ENCODE results near the gene MUC22.
"Not testable (repeated sequence)": the region's sequence is repeated elsewhere in the genome, so short reads cannot be mapped to it uniquely, and the experiment has no call there.

Gene MUC22

DNA sequence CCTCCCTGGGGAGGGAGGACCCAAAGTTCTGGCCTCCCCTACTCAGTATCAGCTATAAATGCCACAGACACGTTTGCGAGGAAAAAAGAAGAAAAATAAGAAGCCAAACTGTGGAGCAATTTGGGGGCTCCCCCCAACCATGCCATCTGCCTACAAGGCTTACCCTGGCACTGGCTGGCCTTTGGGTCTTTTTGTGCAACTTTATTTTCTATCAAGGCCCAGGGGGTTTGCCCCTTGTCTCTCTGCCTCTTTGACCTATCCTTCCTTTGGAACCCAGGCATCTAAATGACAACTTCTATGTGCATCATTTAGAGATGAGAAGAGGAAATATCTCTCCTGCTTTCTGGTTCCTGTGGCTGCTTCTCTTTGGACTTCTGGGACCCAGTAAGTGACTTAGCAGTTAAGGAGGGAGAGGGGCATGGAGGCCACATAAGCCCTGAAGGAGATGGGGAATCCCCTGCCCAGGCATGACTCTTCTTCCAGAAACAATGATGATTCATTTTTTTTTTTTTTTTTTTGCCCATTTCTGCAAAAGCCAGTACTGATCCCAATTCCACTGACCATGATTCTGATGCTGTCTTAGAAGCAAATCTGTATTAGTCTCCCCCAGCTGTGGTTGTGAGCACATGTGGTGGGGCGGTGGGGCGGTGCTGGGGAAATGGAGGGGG, at the start of gene MUC22:
MUC22 (plus strand) TSS at position 82 of the 668 bp plus-strand sequence; CDS start at position 315, 233 bp downstream.
- no peak for DNase-seq (ENCODE audit: low read depth)

DNA sequence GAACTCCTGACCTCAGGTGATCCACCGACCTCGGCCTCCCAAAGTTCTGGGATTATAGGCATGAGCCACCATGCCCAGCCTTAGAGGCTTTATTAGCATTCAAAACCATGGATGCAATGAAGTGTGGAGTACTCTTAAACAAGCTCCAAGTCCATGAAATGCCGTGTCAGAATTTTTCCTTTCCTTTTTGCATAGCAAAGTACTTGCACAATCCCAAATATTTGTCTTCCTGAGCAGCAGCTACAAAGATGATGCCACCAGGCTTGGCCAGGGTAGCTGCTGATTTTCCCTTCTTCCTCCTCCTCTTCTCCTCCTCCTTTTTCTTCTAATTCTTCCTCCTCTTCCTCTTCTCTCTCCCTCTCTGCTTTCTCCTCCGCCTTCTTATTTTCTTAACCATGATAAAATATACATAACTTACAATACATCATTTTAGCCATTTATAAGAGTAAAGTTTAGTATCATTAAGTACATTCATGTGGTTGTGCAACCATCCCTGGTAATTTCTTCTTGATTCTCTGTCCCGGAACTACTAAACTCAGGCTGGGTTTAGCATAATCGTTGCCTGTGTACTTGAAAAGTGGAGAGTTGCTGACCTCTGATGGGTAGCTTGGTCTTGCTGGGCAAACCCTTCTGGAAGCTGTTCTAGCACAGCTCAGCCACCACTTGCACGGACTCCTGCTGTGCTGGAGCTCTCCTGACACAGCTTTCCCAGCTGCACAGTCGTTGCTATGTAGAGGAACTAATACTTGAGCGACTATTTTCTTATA, 49.2 kb upstream of the MUC22 start:
- peak; percentile 24 for DNase-seq (ENCODE audit: low read depth)

DNA sequence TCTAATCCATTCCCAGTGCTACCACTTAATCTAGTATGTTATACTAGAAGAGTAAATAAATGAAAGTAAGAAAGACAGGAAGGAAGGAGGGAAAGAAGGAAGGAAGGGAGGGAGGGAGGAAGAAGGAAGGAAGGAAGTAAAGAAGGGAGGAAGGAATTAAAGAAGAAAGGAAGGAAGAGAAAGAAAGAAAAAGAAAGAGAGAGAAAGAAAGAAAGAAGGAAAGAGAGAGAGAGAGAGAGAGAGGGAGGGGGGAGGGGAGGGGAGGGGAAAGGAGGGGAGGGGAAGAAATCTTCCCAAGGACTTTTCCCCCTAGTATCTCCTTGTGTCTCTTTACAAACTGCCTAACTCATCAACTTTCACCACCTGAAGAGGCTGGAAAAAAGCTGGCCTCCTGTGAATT, 47.6 kb upstream of the MUC22 start:
- no peak for DNase-seq (ENCODE audit: low read depth)

DNA sequence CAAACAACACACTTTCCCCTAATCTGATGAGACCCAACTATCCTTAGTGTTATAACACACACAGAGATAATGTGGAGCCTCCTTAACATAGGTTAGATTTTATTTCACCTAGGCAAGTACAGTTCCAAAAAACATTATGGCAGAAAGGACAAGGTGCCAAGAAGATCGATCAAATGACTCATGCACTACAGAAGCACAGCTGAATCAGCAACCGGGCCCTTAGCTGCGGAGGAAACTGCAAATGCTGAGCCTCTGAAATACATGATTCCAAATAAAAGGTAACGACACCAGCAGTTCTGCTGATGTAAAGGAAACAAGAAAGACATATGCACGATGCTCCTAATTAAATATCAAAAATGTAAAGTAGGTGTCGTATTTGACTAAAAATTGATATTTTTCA, 46.6 kb upstream of the MUC22 start:
- DNase-seq (ENCODE audit: low read depth): no peak

DNA sequence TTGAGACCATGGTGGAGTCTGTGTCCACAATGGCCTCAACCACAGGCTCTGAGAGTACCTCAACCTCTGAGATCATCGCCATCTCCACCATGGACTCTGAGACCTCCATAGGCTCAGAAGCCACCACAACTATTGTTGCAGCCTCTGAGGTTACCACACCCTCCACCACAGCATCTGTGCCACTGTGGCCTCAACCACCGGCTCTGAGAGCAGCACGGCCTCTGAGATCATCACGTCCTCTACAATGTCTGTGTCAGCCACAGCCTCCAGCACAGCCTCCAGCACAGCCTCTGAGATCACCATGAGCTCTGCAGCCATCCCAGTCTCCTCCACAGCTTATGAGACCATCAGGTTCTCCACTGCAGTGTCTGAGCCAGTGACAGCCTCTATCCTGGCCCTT, 46.2 kb upstream of the MUC22 start:
- no peak for DNase-seq (ENCODE audit: low read depth)

DNA sequence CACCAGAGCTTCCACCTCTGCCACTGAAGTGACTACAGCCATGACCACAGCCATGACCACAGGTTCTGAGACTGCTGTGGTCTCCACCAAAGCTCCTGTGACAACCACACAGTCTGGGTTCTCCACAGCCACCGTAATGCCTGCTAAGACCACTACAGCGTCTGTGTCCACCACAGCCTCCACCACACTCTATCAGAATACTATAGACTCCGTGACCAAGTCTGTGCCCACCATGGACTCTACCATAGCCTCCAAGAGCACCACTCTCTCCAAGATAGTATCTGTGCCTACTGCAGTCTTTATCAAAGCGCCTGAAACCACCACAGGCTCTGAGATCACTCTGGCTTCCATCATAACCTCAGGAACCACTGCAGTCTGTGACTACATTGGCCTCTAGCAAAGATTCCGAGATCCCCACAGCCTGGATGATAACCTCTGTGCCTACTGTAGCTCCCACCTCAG, 45.1 kb upstream of the MUC22 start:
- no peak for DNase-seq (ENCODE audit: low read depth)

DNA sequence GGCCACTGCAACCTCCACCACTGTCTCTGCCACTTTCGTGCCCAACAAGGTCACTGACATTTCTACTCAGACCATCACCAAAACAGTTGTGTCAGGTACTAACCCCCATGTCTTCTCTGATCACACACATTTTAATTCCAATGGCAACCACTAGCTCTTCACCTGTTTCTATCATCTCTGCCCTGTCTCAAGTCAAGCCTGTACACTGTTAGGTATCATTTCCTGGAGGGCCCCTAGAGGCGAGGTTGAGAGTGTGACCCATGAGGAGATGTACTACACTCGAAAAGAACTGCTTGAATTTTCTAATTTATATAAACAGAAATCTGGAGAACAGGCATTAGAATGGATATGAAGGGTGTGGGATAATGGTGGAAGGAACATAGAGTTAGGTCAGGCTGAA, 44.1 kb upstream of the MUC22 start:
- no peak for DNase-seq (ENCODE audit: low read depth)

DNA sequence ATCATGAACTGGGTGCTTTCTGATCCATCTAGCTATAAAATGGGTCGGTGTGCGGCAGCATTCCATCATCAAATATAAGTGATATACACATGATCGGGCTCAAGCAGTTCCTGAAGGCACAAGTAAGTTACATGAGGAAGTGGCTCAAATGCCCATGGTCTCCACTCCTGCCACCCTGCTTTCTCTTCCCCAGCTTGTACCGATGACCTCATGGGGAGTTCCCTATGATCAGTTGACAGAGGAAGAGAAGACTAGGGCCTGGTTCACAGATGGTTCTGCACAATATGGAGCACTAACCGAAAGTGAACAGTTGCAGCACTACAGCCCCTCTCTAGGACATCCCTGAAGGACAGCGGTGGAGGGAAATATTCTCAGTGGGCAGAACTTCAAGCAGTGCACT, 41.1 kb upstream of the MUC22 start:
- DNase-seq (ENCODE audit: low read depth): not testable (repeated sequence)

DNA sequence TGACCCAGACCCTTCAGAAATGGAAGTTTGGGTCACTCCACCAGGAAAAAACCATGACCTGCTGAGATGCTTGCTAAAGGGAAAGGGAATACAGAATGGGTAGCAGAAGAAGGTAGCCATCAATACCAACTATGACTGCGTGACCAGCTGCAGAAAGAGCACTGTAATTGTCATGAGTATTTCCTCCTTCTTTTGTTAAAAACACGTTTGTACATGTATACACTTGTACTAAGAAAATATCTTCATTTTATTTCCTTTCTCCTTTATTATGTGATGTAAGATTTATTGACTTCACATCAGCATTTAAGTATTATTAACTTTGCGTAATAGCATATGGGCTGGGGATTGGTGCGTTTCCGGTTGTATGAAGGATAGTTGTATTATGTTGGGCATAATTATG, 39.3 kb upstream of the MUC22 start:
- no peak for DNase-seq (ENCODE audit: low read depth)

DNA sequence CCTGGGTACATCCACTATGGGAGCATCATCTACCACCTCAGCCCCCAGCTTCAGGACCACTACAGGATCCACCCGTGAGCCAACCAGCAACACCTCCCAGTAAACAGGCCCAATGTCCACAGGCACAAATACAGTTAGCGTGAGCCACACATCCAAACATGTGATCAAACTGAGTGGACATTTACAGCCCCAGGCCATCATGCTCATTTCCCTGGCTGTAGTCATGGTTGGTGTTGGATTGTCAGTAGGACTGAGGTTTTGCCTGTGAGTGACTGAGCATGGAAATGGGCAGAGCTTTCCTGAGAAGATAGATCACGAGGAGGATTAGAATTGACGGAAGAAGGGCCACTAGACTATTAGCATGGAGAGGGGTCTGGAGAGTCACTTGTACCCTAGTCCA, 37.5 kb upstream of the MUC22 start:
- DNase-seq (ENCODE audit: low read depth): no peak

DNA sequence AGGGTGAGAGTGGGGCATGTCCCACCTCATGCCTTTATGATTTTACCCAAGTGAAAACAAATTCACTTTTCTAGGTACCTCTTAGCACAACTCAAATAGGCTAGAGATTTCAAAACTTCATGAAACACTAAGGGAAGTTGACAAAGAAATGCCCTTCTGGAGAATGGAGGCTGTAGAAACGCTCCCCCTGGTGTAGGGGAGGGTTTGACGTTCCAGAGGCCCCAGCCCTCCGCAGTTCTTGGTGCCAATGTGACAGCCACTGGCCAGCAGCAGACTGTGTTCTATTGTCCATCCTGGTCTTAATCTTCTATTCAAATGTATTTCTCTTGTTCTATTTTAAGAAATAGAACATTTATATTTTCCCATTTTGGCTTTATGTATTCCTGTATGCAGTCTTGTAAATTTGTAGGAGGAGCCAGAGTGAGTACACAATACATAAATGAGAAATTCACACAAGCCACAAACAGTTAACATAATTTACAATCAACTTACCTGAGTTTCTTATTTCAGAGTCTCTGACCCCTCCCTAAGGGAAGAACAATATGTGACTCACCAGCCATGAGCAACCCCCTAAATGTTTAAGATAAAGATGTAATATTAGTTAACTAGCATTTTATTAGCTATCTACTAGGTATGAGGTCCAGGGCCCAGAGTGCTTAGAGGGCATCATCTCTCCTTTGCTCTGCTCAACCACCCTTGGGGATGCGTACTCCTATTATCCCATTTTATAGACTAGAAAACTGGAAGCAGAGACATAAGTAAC, 35.6 kb upstream of the MUC22 start:
- no peak for DNase-seq (ENCODE audit: low read depth)

DNA sequence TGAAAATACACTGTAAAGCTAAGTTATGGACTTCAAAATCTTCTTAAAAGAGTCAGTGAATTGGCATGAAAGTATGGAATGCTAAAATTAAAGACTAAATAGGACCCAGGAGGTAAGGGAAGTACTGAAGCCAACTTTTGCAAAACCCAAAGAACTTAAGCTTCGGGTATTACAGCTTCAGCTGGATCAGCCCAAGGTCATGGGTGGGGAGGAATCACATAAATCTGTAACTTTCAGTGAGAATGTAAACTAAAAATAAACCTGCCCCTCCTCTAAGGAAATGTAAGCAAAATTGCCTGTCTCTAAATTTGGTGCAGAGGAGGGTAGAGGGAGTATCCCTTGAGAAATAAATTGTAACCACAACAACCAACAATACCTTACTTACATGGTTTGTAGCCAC, 31.1 kb upstream of the MUC22 start:
- DNase-seq (ENCODE audit: low read depth): no peak

DNA sequence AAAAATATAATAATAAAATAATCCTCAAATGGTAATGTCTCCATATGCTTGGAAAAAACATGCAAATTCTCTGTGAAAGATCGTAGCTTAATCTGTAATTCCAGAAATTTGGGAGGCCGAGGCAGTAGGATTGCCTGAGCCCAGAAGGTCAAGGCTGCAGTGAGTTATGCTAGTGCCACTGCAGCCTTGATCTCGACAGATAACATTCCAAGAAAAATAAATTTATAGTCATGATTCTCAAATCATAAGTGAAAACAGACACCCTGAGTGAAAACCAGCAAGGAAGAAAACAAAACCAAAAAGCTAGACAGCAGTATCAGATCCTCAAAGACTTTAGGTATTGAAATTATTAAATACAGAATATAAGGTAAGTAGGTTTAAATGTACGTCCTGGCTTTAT, 30.6 kb upstream of the MUC22 start:
- DNase-seq (ENCODE audit: low read depth): no peak

DNA sequence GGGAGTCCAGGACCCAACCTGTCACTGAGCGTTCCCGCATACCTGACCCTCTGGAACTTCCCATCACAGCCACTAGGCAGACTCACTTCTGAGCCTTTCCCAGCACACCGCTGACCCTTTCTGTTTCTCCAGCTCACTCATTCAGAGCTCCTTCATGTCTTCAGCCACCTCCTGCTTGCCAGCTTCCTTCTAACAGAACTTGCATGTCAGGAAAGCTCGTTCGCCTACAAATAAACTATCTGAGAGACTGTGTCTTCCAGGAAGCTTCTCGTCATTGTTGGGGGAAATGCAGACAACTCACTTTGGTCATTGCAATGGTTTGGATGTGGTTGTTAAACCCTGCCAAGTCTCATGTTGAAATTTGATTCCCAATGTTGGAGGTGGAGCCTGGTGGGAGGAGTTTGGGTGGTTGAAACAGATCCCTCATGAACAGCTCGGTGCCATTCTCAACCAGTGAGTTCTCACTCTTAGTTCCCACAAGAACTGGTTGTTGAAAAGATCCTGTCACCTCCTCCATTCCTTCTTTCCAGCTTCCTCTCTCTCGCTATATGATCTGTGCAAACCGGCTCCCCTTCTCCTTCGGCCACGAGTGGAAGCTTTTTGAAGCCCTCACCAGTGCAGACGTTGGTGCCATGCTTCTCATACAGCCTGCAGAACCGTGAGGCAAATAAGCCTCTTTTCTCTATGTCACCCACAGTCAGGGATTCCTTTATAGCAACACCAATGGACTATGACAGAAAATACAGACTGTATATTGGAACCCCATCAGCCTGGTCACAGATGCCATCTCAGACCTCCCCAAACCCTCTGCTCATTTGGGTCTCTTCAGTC, 28.1 kb upstream of the MUC22 start:
- peak; percentile 60 for DNase-seq (ENCODE audit: low read depth)

DNA sequence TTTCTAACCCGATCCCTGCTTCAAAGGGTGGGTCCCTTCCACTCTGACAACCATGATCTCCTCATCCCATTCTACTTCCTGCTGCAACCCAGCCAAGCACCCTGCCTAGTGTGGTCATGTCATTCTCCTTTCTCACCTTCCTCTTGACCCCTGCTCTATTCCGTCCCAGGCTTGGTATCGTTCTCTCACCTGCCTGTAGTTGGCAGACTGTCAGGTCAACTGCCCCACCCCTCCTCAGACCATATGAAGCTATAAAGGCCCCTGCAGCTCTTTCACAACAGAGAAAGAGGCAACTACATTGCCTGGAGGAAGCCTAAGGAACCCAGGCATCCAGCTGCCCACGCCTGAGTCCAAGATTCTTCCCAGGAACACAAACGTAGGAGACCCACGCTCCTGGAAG, 26.8 kb upstream of the MUC22 start, which contains the start of gene MUC21:
MUC21 (plus strand) TSS at position 280 of the 400 bp plus-strand sequence. CDS start 241 bp downstream, outside the sequence.
- DNase-seq (ENCODE audit: low read depth): no peak

DNA sequence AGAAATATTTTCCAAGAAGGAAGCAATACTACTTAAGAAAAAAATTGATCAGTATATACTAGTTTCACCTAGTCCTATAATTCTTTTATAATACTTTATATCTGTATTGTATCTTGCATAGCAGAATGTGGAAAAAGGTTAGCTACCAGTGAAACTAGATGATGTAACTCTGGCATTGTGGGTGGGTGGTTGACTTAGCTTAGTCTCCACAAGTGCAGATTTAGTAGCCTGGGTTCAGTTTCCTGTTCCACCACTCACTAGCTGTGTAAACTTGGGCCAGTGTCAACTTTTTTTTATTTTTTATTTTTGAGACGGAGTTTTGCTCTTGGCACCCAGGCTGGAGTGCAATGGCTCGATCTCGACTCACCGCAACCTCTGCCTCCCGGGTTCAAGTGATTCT, 24.8 kb upstream of the MUC22 start:
- no peak for DNase-seq (ENCODE audit: low read depth)

DNA sequence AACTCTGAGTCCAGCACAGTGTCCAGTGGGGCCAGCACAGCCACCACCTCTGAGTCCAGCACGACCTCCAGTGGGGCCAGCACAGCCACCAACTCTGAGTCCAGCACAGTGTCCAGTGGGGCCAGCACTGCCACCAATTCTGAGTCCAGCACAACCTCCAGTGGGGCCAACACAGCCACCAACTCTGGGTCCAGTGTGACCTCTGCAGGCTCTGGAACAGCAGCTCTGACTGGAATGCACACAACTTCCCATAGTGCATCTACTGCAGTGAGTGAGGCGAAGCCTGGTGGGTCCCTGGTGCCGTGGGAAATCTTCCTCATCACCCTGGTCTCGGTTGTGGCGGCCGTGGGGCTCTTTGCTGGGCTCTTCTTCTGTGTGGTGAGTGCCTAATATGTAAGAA, 23.0 kb upstream of the MUC22 start:
- no peak for DNase-seq (ENCODE audit: low read depth)

DNA sequence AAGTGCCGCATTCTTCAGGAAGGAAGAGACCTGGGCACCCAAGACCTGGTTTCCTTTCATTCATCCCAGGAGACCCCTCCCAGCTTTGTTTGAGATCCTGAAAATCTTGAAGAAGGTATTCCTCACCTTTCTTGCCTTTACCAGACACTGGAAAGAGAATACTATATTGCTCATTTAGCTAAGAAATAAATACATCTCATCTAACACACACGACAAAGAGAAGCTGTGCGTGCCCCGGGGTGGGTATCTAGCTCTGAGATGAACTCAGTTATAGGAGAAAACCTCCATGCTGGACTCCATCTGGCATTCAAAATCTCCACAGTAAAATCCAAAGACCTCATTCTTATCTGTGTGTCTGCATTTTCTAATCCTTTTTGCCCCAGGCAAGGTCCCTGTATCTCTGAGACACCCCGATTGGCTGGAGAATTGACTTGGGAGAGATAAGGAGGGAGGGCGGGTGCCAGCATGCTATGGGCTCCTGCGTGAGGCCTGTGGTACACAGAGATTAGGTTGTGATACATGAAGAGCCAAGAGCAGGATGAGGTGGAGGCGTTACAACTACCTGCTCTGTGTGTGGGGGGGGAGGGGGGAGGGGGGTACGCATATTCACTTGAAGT, 22.0 kb upstream of the MUC22 start:
- DNase-seq (ENCODE audit: low read depth): no peak

DNA sequence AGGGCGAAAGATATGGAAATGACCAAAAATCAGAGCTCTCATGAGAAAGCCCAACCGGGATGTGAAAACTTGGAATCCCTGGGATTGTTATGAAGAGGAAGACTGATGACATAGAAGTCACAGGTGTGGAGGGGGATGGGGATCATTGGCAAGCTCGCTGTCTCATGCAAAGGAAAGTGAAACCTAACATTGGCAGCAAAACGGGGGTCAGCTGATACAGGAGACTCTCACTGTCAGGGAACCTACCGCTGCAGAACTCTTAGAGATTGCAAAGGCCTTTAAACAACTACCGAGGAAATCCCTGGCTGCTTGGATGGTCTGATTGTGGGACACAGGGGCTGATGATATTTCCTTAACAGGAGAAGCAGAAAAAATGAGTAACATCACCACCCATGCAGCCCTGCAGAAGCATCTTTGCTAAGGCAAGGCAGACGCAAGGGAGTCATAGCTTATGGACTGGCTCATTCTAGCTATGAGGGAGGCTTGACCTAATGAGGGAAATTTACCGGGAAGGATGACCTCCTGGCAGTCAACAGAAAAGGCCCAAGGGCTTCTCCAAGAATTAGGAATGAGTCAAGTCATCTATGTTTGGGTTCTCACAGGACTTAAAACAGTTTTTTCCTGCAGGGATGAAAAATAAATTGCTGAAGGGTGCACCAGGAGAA, 19.7 kb upstream of the MUC22 start:
- no peak for DNase-seq (ENCODE audit: low read depth)

DNA sequence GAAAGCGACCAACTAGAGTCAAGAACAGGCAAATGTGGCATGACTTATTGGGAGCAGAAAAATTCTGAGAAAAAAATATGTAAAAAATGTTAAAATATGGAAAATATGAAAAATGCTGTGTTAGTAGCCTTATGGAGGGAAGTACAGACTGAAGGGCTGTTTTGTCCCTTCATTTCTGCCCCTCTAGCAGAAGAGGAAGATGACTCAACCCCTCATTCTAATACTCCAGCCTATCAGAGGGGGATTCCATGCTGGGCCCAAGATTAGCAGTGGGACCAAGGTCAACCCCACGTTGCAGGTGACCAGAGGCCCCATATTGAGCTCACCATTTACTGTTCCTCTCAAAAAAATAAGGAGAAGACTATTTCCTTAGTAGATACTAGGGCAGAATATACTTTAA, 18.4 kb upstream of the MUC22 start:
- no peak for DNase-seq (ENCODE audit: low read depth)

DNA sequence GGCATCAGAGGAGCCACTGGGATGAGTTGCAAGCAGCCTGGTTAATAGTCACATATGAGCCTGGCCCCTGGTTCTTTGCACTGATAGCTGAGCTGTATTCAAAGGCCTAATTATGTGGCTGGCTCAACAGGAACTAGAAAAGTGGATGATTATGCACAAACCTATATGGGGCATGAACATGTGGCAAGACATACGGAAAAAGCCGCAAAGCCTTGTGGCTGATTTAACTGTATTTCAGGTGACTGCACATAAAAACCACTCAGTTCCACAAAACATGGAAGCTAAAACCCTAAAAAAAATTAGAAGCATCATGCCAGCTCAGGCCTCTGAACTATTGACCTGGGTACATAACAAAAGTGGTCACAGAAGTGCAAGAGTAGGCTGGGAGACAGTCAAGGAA, 13.0 kb upstream of the MUC22 start:
- no peak for DNase-seq (ENCODE audit: low read depth)

Data from fibroblast of gingiva (primary cell).